HepG2 (cell line): Measurements from ENCODE around the gene MRPS11.

Experiments
- ARNTL ChIP-seq: sonication (generic); formaldehyde crosslinking; IDR thresholded peaks from 2 replicates; pipeline ENCODE4 v1.4.0; 2020; ENCODE audit warnings: mild to moderate bottlenecking, missing genetic modification reagents
- CTCF ChIP-seq: sonication (generic); formaldehyde crosslinking; IDR thresholded peaks from 2 replicates; pipeline ENCODE4 v1.5.0; 2020; ENCODE audit warnings: mild to moderate bottlenecking, missing genetic modification reagents, moderate library complexity
- HDAC1 ChIP-seq: sonication (generic); formaldehyde crosslinking; IDR thresholded peaks from 2 replicates; pipeline ENCODE4 v1.5.1; 2020; ENCODE audit warnings: mild to moderate bottlenecking, missing genetic modification reagents
- HNF4G ChIP-seq, 2 experiments: sonication (generic) in 1 of 2; formaldehyde crosslinking in 1 of 2; IDR thresholded peaks; 2 replicates each; pipeline versions ENCODE4 v1.4.0 to v1.6.1; 2011 to 2020; ENCODE audit warnings: borderline replicate concordance in 2 of 2, low read depth in 2 of 2, mild to moderate bottlenecking in 2 of 2, low read length in 1 of 2, missing genetic modification reagents in 1 of 2, moderate library complexity in 1 of 2
- HOXA7 ChIP-seq: sonication (generic); formaldehyde crosslinking; IDR thresholded peaks from 2 replicates; pipeline ENCODE4 v1.8.1; 2022; ENCODE audit warnings: mild to moderate bottlenecking, missing genetic modification reagents, moderate library complexity
- POLR2A ChIP-seq, 2 experiments: IDR thresholded peaks; 2 replicates each; pipeline ENCODE4 v1.6.1; 2011; ENCODE audit warnings: low read depth in 2 of 2, low read length in 2 of 2, mild to moderate bottlenecking in 1 of 2, moderate library complexity in 1 of 2; ENCODE audit not compliant: insufficient read depth in 1 of 2
- SUZ12 ChIP-seq: fragments of 150-350 bp; IDR thresholded peaks from 2 replicates; pipeline ENCODE4 v1.6.1; 2014; ENCODE audit warnings: low read depth, low read length
- ZNF121 ChIP-seq: sonication (generic); formaldehyde crosslinking; IDR thresholded peaks from 2 replicates; pipeline ENCODE4 v1.5.0; 2020; ENCODE audit warnings: mild to moderate bottlenecking, missing genetic modification reagents

- TF ChIP-seq SUZ12 (no peak), CTCF (CRISPR knock-in tag) (no peak), HDAC1 (no peak), ARNTL (CRISPR knock-in tag) (no peak), POLR2A (IDR thresholded peaks at IDR 0.05; ENCODE audit: insufficient read depth in 1 of 2, low read depth in 2 of 2, low read length in 2 of 2) (no peak), HNF4G (IDR thresholded peaks at IDR 0.05; ENCODE audit: borderline replicate concordance, low read depth, low read length) (no peak), HNF4G (CRISPR knock-in tag; IDR thresholded peaks at IDR 0.05; ENCODE audit: borderline replicate concordance, low read depth) (no peak), ZNF121 (CRISPR knock-in tag) (no peak), HOXA7 (CRISPR knock-in tag) (no peak)
Measured at GRCh38 chr15:88509321-88509720, 41.8 kb downstream of the MRPS11 start.
